ENCODE data around the gene HSD17B1.
"Not testable (repeated sequence)": the region's sequence is repeated elsewhere in the genome, so short reads cannot be mapped to it uniquely, and the experiment has no call there.

DNA sequence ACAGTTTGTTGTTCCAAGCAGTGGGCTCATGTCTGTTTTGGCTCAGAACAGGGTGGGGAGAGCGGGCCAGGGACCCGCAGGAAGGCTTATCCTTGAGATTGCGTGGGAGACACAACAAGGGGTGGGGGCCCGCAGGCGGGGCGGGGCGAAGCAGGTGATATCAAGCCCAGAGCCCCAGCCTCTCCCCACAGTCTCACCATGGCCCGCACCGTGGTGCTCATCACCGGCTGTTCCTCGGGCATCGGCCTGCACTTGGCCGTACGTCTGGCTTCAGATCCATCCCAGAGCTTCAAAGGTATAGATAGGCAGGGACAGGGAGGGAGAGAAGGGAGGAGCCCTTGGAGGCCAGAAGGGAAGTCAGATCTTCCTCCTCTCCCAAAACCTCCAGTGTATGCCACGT, at the start of gene HSD17B1:
- TF ChIP-seq, protein P1, sequence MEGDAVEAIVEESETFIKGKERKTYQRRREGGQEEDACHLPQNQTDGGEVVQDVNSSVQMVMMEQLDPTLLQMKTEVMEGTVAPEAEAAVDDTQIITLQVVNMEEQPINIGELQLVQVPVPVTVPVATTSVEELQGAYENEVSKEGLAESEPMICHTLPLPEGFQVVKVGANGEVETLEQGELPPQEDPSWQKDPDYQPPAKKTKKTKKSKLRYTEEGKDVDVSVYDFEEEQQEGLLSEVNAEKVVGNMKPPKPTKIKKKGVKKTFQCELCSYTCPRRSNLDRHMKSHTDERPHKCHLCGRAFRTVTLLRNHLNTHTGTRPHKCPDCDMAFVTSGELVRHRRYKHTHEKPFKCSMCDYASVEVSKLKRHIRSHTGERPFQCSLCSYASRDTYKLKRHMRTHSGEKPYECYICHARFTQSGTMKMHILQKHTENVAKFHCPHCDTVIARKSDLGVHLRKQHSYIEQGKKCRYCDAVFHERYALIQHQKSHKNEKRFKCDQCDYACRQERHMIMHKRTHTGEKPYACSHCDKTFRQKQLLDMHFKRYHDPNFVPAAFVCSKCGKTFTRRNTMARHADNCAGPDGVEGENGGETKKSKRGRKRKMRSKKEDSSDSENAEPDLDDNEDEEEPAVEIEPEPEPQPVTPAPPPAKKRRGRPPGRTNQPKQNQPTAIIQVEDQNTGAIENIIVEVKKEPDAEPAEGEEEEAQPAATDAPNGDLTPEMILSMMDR (IDR thresholded peaks at IDR 0.05): not testable (repeated sequence)
- not testable (repeated sequence) for TF ChIP-seq POLR2AphosphoS5 (IDR thresholded peaks at IDR 0.05; ENCODE audit: insufficient read depth in 1 of 2, low read depth in 1 of 2); POLR2A (IDR thresholded peaks at IDR 0.05)
